Sigmoid colon (tissue), 7 donors: ENCODE results near the gene CASZ1. TPM values are rescaled to one million over a fixed set of nuclear protein-coding genes. Genes with fewer than 3 reads are reported as not detected.

Experiments
- DNase-seq: peaks from one replicate; pipeline ENCODE4 v3.0.0-alpha.2; 2019
- H3K27ac ChIP-seq, 4 donors: fragments of 200-600 bp; sonication (generic); one replicate each; pipeline ENCODE4 v1.5.1; 2016 to 2019; ENCODE audit warnings: mild to moderate bottlenecking in 1 of 4
- H3K27me3 ChIP-seq, 3 donors: fragments of 200-600 bp; sonication (generic); one replicate each; pipeline ENCODE4 v1.5.1; 2019; ENCODE audit warnings: mild to moderate bottlenecking in 1 of 3
- H3K36me3 ChIP-seq, 4 donors: fragments of 200-600 bp; sonication (generic); one replicate each; pipeline ENCODE4 v1.5.1; 2016 to 2019
- H3K4me1 ChIP-seq, 4 donors: fragments of 200-600 bp; sonication (generic); one replicate each; pipeline ENCODE4 v1.5.1; 2017 to 2019
- H3K4me3 ChIP-seq, 4 donors: fragments of 200-600 bp; sonication (generic); one replicate each; pipeline ENCODE4 v1.5.1; 2017 to 2019; ENCODE audit warnings: mild to moderate bottlenecking in 2 of 4, moderate library complexity in 1 of 4
- H3K9me3 ChIP-seq, 4 donors: fragments of 200-600 bp in 3 of 4; sonication (generic) in 3 of 4; one replicate each; pipeline versions ENCODE4 v1.5.1 to v1.6.1; 2013 to 2019
- CTCF ChIP-seq, 4 experiments: fragments of 450-650 bp in 3 of 4; fragments of 200-600 bp in 1 of 4; IDR thresholded peaks; one replicate each; pipeline ENCODE4 v1.5.1; 2016 to 2019; ENCODE audit warnings: antibody characterized with exemption in 4 of 4, mild to moderate bottlenecking in 3 of 4, moderate library complexity in 2 of 4
- EP300 ChIP-seq, 4 donors: sonication (generic); formaldehyde crosslinking; IDR thresholded peaks; one replicate each; pipeline ENCODE4 v1.6.1; 2017; ENCODE audit warnings: antibody characterized with exemption in 4 of 4
- POLR2A ChIP-seq, 2 donors: fragments of 450-650 bp; IDR thresholded peaks; one replicate each; pipeline ENCODE4 v1.6.1; 2016; ENCODE audit warnings: antibody characterized with exemption in 2 of 2, mild to moderate bottlenecking in 2 of 2, moderate library complexity in 2 of 2
- POLR2AphosphoS5 ChIP-seq, 4 donors: sonication (generic); formaldehyde crosslinking; IDR thresholded peaks; one replicate each; pipeline ENCODE4 v1.6.1; 2017; ENCODE audit warnings: antibody characterized with exemption in 4 of 4
- WGBS, 2 donors: extraction: QIAGEN DNeasy Blood & Tissue Kit; methylation state at CpG; one replicate each; pipeline ENCODE4 v1.1.7; 2013; 5-methylcytosine and 5-hydroxymethylcytosine counted together
- intact Hi-C: fragments of 100-400 bp; cut with DNase I; formaldehyde crosslinking; loops from one replicate; pipeline ENCODE4 v1.15.1; 2023
- polyA plus RNA-seq, 3 donors: library from polyadenylated mRNA; stranded (reverse); fragments of 200-250 nt; gene quantifications; one replicate each; pipeline ENCODE4 v1.2.3, GENCODE V29; 2013
- total RNA-seq, 4 donors: library from RNA; depleted of rRNA; stranded (reverse); fragments of >200 nt; gene quantifications; one replicate each; pipeline ENCODE4 v1.1.0, GENCODE V29; 2016
- donor health status: healthy with polysubstance abuse.
- donor health status: Bipolar disorder and iron deficiency.
- donor health status: healthy.

Gene CASZ1
- total and polyA plus RNA-seq, 7 donors, result 4.2 to 47.9 (median 23.6) TPM

DNA sequence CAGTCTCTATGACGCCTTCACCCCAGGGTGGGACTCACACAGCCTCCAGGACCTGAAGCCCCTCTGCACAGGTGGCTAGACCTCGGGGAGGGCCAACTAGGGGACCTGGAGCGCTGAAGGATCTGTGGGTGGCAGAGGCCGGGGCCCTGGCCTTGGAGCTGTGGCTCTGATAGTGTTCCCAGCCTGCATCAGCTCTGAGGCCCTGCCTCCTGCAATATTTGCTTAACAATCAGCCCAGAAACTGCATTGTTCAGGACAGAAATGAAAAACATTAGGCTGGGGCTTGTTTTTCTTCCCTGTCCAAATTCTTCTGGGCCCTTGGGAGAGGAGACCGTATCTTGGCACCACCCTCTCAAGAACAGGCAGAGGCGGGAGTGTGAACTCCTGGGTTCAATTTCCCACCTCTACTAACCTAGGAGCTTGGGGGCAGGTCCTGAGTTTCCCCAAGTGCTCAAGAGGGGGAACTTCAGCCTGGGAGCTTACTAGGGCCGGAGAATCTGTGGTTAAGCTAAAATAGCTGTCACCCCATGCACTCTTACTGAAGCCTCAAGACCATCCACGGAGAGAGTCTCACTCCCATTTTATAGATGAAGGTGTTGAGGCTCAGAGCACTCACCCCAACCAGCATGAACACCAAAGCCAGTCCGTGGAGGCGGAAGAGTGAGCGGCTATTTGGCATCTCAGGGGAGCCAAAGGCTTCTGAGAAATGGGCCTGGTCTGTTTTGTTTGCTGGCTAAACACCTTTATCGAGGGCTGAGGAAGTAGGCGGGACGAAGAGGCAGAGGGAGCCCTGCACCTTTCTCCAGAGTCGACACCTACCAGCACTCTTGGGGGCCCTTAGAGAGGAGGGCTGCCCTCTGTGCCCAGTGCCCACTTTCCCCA, 18.8 kb upstream of the CASZ1 start:
- DNase-seq, result no peak
- no peak overlapping the region for H3K27ac ChIP-seq
- no peaks in the 10 kb centered on the region for H3K4me1 ChIP-seq
- intact Hi-C loops, result no loop called here
- WGBS, 2 donors, result 20 to 71% methylated on average over 15 of the region's 15 CpGs
- H3K9me3 ChIP-seq, result no peaks in the 10 kb centered on the region
- no peak overlapping the region for H3K4me3 ChIP-seq
- TF ChIP-seq POLR2AphosphoS5 (IDR thresholded peaks at IDR 0.05) (no peak), POLR2A (IDR thresholded peaks at IDR 0.05) (no peak), CTCF (IDR thresholded peaks at IDR 0.05) (no peak), EP300 (IDR thresholded peaks at IDR 0.05) (no peak)
- H3K27me3 ChIP-seq, result no peaks in the 10 kb centered on the region
- no peaks in the 10 kb centered on the region for H3K36me3 ChIP-seq

GRCh38 chr1:10814312-10814711, 17.9 kb upstream of the CASZ1 start:
- 91 to 93% methylated on average over 10 of the region's 10 CpGs for WGBS, 2 donors
- Histone ChIP-seq H3K36me3 (no peaks in the 10 kb centered on the region), H3K4me1 (no peaks in the 10 kb centered on the region), H3K27me3 (peaks cover 0 to 5% (median 0%) of the 10 kb centered on the region in 3 donors), H3K9me3 (no peaks in the 10 kb centered on the region), H3K27ac (no peak overlapping the region), H3K4me3 (no peak overlapping the region)
- DNase-seq, result no peak
- intact Hi-C loops, result no loop called here
- TF ChIP-seq CTCF (IDR thresholded peaks at IDR 0.05), result no peak
- TF ChIP-seq POLR2A (IDR thresholded peaks at IDR 0.05), result no peak
- no peak for TF ChIP-seq EP300 (IDR thresholded peaks at IDR 0.05)
- TF ChIP-seq POLR2AphosphoS5 (IDR thresholded peaks at IDR 0.05), result no peak

DNA sequence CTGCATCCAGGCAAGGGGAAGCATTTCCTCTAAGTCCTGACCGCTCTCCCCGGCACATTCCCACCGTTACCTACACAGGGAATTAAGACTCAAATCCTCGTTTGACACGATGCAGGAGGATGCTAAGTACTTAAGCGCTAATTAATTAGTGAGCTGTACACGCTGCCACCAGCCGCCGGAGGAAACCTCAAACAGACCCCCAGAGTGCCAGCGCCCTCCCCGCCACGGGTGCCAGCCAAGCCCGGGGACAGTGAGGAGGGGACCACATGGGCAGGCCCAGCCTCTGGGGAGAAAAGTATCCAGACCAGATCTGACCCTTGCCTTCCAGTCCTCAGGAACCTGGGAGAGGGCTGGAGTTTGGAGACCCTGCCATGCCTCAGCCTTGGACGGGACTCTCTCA, 17.4 kb upstream of the CASZ1 start:
- no peaks in the 10 kb centered on the region for H3K4me1 ChIP-seq
- no peaks in the 10 kb centered on the region for H3K9me3 ChIP-seq
- H3K4me3 ChIP-seq, result no peak overlapping the region
- peaks cover 0 to 8% (median 0%) of the 10 kb centered on the region in 3 donors for H3K27me3 ChIP-seq
- no peak for DNase-seq
- H3K36me3 ChIP-seq, result no peaks in the 10 kb centered on the region
- intact Hi-C loops, result no loop called here
- H3K27ac ChIP-seq, result no peak overlapping the region
- TF ChIP-seq POLR2A (IDR thresholded peaks at IDR 0.05), result no peak
- TF ChIP-seq POLR2AphosphoS5 (IDR thresholded peaks at IDR 0.05), result no peak
- TF ChIP-seq CTCF (IDR thresholded peaks at IDR 0.05), result no peak
- no peak for TF ChIP-seq EP300 (IDR thresholded peaks at IDR 0.05)
- 85 to 90% methylated on average over 14 of the region's 14 CpGs for WGBS, 2 donors

DNA sequence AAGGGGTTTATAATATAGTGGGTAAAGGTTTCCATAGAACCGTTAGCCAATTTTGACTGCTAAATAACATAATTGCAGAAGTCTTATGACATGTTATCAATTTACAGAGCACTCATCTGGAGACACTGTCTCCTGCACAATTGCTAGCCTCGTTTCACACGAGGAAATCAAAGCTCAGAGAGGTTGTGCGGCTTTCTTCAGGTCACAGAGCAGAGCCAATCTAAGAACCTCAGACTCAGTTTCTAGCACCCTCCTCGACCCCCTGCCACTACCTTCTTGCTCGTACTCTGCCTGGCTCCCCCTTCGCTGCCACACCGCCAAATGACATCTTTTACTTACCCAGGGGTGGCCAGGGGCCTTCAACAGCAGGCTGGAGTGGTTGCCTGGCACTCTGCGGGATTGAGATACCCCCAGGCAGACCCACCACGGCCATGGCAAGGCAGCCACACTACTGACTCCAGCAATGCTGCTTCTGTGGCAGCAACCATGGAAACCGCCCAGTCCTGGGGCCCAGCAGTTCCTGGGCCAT, 16.0 kb upstream of the CASZ1 start:
- WGBS, 2 donors, result 78 to 86% methylated on average over 11 of the region's 11 CpGs
- H3K4me1 ChIP-seq, result no peaks in the 10 kb centered on the region
- no peaks in the 10 kb centered on the region for H3K36me3 ChIP-seq
- H3K27me3 ChIP-seq, result peaks cover 0 to 8% (median 0%) of the 10 kb centered on the region in 3 donors
- intact Hi-C loops, result no loop called here
- H3K4me3 ChIP-seq, result no peak overlapping the region
- H3K27ac ChIP-seq, result no peak overlapping the region
- no peaks in the 10 kb centered on the region for H3K9me3 ChIP-seq
- DNase-seq, result no peak
- no peak for TF ChIP-seq POLR2AphosphoS5 (IDR thresholded peaks at IDR 0.05)
- TF ChIP-seq POLR2A (IDR thresholded peaks at IDR 0.05), result no peak
- no peak for TF ChIP-seq CTCF (IDR thresholded peaks at IDR 0.05)
- no peak for TF ChIP-seq EP300 (IDR thresholded peaks at IDR 0.05)
